ENCODE data around the gene PTOV1.

PTOV1 gene

GRCh38 chr19:49808711-49809159 is 42.2 kb upstream of the PTOV1 start:
- TF ChIP-seq, protein P1, sequence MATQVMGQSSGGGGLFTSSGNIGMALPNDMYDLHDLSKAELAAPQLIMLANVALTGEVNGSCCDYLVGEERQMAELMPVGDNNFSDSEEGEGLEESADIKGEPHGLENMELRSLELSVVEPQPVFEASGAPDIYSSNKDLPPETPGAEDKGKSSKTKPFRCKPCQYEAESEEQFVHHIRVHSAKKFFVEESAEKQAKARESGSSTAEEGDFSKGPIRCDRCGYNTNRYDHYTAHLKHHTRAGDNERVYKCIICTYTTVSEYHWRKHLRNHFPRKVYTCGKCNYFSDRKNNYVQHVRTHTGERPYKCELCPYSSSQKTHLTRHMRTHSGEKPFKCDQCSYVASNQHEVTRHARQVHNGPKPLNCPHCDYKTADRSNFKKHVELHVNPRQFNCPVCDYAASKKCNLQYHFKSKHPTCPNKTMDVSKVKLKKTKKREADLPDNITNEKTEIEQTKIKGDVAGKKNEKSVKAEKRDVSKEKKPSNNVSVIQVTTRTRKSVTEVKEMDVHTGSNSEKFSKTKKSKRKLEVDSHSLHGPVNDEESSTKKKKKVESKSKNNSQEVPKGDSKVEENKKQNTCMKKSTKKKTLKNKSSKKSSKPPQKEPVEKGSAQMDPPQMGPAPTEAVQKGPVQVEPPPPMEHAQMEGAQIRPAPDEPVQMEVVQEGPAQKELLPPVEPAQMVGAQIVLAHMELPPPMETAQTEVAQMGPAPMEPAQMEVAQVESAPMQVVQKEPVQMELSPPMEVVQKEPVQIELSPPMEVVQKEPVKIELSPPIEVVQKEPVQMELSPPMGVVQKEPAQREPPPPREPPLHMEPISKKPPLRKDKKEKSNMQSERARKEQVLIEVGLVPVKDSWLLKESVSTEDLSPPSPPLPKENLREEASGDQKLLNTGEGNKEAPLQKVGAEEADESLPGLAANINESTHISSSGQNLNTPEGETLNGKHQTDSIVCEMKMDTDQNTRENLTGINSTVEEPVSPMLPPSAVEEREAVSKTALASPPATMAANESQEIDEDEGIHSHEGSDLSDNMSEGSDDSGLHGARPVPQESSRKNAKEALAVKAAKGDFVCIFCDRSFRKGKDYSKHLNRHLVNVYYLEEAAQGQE (IDR thresholded peaks at IDR 0.05; ENCODE audit: low read depth) = no peak
- TF ChIP-seq TAF1 (IDR thresholded peaks at IDR 0.05; ENCODE audit: low read depth) (no peak), RAD21 (IDR thresholded peaks at IDR 0.05; ENCODE audit: low read depth) (no peak), TEAD4 (IDR thresholded peaks at IDR 0.05) (no peak), MAX (IDR thresholded peaks at IDR 0.05) (no peak), YY1 (IDR thresholded peaks at IDR 0.05; ENCODE audit: low read depth) (no peak)

DNA sequence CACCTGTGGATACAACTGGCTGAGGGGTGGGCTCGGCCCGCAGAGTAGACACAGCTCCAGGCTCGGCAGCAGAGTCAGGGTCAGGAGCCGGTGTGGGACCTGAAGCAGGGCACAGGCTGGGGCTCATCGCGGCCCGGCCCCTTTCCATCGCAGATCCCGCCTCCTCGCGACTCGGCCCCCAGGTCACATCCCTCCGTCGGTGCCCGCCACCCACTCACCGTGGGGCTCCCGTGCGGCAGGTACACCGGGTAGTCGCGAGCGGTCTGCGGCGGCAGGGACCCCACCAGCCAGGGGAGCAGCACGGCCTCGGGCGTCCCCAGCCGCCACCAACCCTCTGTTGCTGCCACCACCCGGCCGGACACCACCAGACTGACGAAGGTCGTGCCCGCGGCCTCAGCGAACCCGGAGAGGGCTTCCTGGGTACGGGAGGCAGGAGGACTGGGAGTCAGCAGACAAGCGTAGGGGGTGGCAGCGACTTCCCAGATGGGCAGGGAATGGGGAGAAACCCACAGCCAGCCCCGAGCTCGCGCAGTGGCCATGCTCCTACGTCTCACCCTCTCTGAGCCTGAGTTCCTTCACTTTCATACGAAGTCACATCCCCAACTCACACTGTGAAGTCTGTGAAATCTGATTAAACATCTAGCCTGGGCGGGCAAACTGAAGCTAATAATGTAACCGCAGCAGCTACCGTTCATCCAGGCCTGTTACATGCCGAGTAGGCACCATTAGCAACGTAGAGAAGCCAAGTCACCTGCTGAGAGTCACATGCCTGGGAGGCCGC is 41.6 kb upstream of the PTOV1 start:
- TF ChIP-seq ZBTB7A (IDR thresholded peaks at IDR 0.05; ENCODE audit: low read depth) = peak; percentile 64
- TF ChIP-seq, protein P2, sequence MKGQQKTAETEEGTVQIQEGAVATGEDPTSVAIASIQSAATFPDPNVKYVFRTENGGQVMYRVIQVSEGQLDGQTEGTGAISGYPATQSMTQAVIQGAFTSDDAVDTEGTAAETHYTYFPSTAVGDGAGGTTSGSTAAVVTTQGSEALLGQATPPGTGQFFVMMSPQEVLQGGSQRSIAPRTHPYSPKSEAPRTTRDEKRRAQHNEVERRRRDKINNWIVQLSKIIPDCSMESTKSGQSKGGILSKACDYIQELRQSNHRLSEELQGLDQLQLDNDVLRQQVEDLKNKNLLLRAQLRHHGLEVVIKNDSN (IDR thresholded peaks at IDR 0.05) = peak; percentile 66
- no peak for TF ChIP-seq TEAD4 (IDR thresholded peaks at IDR 0.05)
- TF ChIP-seq MAX (IDR thresholded peaks at IDR 0.05) = peak; percentile 12

GRCh38 chr19:49809941-49810389 is 41.0 kb upstream of the PTOV1 start:
- no peak for TF ChIP-seq CREB1 (IDR thresholded peaks at IDR 0.05; ENCODE audit: low read depth)
- no peak for TF ChIP-seq YY1 (IDR thresholded peaks at IDR 0.05; ENCODE audit: low read depth)
- TF ChIP-seq TCF12 (IDR thresholded peaks at IDR 0.05; ENCODE audit: low read depth) = no peak
- TF ChIP-seq, protein P2 (IDR thresholded peaks at IDR 0.05) = no peak
- TF ChIP-seq FOXM1 (IDR thresholded peaks at IDR 0.05; ENCODE audit: borderline replicate concordance, low read depth) = no peak
- TF ChIP-seq RAD21 (IDR thresholded peaks at IDR 0.05; ENCODE audit: low read depth) = no peak
- TF ChIP-seq ZBTB7A (IDR thresholded peaks at IDR 0.05; ENCODE audit: low read depth) = no peak
- TF ChIP-seq TAF1 (IDR thresholded peaks at IDR 0.05; ENCODE audit: low read depth) = no peak
- no peak for TF ChIP-seq MAX (IDR thresholded peaks at IDR 0.05)
- TF ChIP-seq EGR1 (IDR thresholded peaks at IDR 0.05) = no peak
- no peak for TF ChIP-seq EP300 (IDR thresholded peaks at IDR 0.05; ENCODE audit: borderline replicate concordance)
- no peak for TF ChIP-seq NFIC (IDR thresholded peaks at IDR 0.05)
- TF ChIP-seq TEAD4 (IDR thresholded peaks at IDR 0.05) = no peak
- TF ChIP-seq, protein P1 (IDR thresholded peaks at IDR 0.05; ENCODE audit: low read depth) = no peak
- TF ChIP-seq CEBPB (IDR thresholded peaks at IDR 0.05) = no peak

DNA sequence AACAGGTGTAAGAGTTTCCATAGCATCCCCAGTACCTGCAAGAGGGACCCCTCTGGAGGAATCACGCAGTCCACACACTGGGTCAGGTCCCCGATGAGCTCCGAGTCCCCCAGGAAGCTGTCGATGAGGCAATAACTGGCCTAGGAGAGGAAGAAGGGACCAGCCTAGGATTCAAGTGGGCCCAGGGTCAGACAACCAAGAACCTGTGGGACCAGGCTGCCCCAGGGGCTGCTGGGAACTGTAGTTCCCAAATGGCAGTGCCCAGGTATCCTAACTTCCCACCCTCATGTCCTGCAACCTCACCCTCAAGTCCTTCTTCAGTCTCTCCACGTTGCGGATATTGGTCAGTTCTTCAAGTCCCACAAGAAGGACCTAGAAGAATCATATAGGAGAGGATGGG is 39.6 kb upstream of the PTOV1 start:
- TF ChIP-seq TCF12 (IDR thresholded peaks at IDR 0.05; ENCODE audit: low read depth) = no peak
- no peak for TF ChIP-seq ZBTB7A (IDR thresholded peaks at IDR 0.05; ENCODE audit: low read depth)
- no peak for TF ChIP-seq YY1 (IDR thresholded peaks at IDR 0.05; ENCODE audit: low read depth)
- TF ChIP-seq NFIC (IDR thresholded peaks at IDR 0.05) = no peak

DNA sequence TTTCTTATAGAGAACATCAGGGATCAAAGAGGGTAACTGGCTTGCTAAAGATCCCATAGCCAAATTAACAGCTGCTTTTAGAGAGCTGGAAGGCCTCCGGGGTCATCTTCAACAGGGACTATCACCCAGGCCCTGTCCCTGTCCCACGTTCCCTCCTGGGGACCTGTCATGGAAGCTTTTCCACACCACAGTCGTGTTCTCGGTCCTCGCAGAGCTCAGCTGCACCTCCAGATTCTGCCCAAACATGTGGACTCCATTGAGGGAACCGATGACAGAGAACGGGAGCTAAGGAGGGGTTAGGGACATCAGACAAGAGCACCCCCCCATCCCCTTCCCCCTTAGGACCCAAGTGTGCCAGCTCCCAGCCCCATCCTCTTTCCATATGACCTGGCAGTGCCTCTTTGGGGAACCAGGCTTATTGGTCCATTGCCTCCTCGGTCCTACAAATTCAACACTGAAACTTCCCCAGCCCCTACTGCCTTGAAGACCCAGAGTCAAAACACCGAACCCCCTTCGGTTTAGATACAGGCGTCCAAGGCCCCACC is 38.4 kb upstream of the PTOV1 start:
- TF ChIP-seq, protein P2 (IDR thresholded peaks at IDR 0.05) = no peak
- no peak for TF ChIP-seq CREB1 (IDR thresholded peaks at IDR 0.05; ENCODE audit: low read depth)
- TF ChIP-seq YY1 (IDR thresholded peaks at IDR 0.05; ENCODE audit: low read depth) = no peak
- TF ChIP-seq FOXM1 (IDR thresholded peaks at IDR 0.05; ENCODE audit: borderline replicate concordance, low read depth) = no peak
- TF ChIP-seq CEBPB (IDR thresholded peaks at IDR 0.05) = no peak
- TF ChIP-seq, protein P1 (IDR thresholded peaks at IDR 0.05; ENCODE audit: low read depth) = no peak
